Left ventricle myocardium superior (tissue), 1 donor: Measurements from ENCODE around the gene C10orf120. TPM values are rescaled to one million over a fixed set of nuclear protein-coding genes. Genes with fewer than 3 reads are reported as not detected.

Experiments
- ATAC-seq: fragments of 200-7000 bp; cut with Tn5 transposase; one replicate; pipeline ENCODE4 v1.9.1; 2020; ENCODE audit warnings: mild to moderate bottlenecking, moderate library complexity
- DNase-seq: peaks from one replicate; pipeline ENCODE4 v3.0.0-alpha.2; 2020
- intact Hi-C: fragments of 100-400 bp; cut with micrococcal nuclease; formaldehyde crosslinking; loops from one replicate; pipeline ENCODE4 v1.11.0; 2022
- total RNA-seq: library from RNA; stranded (reverse); fragmentation: NEBNext Ultra II Directional; extraction: Animal tissue kit (Norgen Biotek cat#: 25700); gene quantifications from one replicate; pipeline ENCODE4 v1.2.1, GENCODE V29; 2021
- donor health status: DM: no; HTN: yes; CAD: no; lungs with severe emphysema.

Gene C10orf120
- total RNA-seq, 1 donor from 2014 or later, result not detected

DNA sequence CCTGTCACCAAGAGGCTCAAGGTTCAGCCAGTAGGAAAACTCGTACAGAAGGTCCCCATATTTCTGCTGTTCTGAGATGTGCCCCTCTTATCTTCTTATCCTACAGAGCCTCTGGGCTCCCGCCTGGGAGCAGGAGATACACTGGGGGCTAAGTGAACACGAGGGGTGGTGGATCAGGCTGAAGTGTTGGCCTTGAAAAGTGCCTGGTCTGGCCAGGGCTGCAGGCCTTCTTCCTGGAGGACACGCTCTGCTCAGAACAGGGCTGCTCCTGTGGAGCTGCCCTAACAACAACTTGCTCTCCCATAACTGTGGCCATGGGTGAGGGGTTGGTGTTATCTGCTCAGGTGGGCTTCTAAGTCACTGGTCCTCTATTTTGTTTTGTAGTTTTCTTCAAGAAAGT is 33.7 kb downstream of the C10orf120 start:
- DNase-seq (no peak), ATAC-seq (no peak)
- intact Hi-C loops, result no loop called here

DNA sequence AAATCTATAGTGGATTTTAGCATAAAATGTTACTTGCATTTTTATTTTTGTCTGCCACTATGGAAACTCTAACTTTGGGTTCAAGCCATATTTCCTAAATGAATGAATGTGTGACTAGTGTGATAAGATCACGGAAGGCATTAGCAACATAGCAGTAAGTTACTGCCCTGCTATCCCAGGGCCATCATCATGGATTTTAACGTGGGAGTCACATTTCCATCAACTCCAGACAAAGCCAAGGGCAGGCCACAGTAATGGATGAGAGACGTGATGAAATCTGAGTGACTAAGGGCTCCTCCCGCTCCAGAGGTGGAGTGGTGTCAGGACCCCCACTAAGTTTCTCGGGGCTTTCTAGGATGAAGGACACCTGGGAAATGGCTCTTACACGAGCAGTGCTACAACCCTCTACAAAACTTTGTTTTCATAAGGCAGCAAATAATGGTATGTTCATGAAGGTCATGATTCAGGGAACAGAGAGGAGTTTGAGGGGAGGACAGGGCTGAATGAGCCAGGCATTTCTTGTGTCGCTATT is 34.3 kb downstream of the C10orf120 start:
- ATAC-seq, result no peak
- intact Hi-C loops, result no loop called here
- no peak for DNase-seq

DNA sequence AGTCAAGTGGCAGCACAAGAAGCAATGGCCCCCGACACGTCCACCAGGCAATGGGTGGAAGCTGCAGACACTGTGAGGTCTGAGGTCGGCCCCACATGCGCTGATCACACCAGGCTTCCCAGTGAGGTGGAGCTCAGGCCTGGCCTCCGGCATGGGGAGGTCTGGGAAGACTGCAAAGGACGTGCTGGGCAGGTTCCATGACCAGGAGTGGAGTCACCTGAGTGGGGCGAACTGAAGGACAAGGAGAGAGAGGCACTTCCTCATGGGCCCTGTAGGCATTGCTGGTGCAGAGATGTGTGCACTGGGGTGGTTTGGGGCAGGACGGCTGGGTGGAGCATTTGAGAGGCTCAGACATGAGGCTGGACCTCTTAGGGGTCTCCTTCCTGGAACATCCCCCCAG is 35.1 kb downstream of the C10orf120 start:
- intact Hi-C loops, result no loop called here
- no peak for ATAC-seq
- DNase-seq, result no peak

DNA sequence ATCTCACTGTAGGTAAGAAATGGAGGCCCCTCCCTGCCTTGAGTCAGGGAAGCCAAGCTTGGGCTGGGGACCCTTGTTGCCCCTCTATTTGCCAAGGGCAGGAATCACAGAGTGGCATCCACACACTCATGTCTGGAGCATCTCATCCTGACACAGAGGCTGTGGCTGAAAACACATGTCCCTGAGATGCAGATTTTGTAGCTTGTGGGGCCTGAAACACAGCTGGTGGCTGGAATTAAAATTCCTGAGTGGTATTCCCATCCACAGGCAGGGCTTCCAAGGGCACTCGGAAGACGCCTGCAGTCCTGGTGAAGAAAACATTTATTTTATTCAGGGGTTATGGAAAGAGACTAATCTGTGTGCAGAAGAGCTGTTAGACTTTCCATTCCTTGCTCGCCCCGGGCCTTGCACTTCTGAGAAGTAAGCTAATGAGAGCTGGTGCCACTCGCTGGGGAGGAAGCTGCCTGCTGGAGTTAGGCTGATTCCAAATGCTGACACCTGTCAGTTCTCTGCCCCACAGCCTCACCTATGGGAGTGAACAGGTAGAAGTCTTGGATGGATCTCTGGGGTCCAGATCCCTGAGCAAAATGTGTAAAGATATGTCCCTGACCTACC is 36.0 kb downstream of the C10orf120 start:
- intact Hi-C loops, result no loop called here
- DNase-seq, result no peak

DNA sequence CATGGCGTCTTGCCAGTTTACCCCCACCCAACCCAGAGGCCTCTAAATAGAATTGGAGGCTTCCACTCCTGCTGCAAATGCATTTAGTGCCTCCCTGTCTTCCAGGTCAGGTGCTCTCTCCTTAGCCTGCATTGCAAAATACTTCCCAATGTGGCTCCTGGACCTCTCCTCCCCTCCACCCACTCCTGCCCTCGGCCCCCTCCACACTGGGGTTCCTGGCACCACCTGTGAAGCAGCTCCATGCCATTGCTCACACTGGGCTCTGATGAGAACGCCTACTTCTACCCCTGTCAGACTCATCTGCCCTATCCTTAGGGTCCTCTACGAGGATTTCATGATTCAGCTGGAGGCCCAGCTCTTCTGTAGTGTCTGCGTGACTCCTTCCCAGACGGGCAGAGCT is 37.4 kb downstream of the C10orf120 start:
- intact Hi-C loops, result no loop called here
- ATAC-seq, result no peak
- no peak for DNase-seq

More for the DNA sequence above, 36.0 kb downstream of the C10orf120 start:
- no peak for ATAC-seq

DNA sequence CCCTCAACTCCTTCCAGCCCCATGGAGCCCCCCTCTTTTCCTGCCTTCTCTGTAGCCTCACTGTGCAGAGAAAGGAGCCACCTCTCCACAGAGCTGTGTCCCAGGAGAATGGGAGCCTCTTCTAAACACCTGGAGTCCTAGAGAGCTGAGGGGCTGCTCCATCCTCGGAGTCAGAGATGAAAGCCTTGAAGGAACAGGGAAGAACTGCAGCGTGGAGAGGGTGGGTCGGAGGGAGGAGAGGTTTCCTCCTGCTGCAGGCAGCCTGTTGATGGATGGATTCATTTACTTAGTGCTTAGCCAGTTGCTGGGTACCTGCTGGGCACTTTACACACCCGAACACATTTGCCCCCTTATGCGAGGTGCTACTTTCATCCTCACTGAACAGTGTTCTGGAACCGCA is 39.0 kb downstream of the C10orf120 start:
- ATAC-seq (no peak), DNase-seq (no peak)
- intact Hi-C loops, result no loop called here

DNA sequence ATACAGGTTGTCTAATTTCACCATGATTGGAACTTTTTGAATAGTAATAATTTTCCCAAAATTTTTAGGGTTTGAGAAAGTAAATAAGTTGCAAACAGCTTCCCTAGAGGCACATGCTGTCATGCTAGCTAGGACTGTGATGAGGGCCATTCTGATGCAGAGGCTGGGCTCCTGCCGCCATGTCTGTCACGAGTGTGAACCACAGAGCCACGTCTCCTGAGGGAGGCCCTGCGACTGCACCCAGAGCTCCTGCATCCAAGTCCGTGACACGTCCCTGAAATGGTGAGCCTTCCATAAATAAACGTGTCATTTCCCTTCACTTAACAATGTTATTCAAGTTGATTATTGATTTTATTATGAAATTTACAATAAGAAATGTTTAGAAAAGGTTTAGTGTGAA is 40.0 kb downstream of the C10orf120 start:
- DNase-seq, result no peak
- intact Hi-C loops, result no loop called here
- no peak for ATAC-seq

DNA sequence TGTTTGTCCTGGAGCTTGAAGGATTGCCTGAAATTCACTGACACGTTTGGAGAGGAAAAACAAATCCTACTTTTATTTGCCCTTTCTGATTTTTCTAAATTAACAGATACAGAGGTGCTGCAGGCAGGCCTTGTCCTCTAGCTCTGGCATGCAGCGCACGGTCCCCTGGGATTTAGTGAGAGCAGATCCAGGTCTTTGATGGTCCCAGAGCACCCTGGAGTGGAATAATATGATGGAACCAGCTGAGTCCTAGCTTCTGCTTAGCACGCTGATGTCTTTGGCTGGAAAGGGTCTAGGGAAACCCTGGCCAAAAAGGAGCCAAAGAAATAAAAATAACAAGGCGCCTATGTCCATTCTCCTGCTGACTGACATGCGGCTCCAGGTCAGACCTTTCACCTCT is 40.5 kb downstream of the C10orf120 start:
- ATAC-seq (no peak), DNase-seq (no peak)
- intact Hi-C loops, result no loop called here

DNA sequence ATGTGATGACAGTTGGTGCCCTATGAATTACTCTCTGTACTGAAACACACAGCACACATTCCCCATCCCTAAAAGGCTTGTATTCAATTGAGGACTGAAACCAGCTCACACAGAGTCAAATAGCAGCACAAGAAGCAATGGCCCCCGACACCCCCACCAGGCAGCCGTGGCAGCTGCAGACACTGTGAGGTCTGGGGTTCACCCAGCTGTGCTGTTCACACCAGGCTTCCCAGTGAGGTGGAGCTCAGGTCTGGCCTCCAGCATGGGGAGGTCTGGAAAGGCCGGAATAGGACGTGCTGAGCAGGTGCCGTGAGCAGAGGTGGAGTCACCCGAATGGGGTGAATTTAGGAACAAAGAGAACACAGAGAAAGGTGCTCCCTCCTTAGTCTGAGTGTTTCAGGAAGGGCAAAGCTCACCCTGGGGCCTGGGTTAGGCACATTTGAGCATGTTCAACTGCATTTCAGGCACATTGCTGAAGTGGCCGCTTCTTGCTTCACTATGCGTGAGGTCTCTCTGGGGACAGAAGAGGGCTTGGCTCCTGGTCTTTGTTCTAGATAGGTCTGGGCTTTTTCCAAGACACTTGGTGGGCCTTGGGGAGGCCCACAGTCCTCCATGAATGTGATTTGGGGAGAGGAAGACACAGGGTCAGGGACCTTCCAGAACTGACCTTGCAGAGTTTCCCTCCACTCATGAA is 41.1 kb downstream of the C10orf120 start:
- intact Hi-C loops, result no loop called here
- DNase-seq (no peak), ATAC-seq (no peak)

DNA sequence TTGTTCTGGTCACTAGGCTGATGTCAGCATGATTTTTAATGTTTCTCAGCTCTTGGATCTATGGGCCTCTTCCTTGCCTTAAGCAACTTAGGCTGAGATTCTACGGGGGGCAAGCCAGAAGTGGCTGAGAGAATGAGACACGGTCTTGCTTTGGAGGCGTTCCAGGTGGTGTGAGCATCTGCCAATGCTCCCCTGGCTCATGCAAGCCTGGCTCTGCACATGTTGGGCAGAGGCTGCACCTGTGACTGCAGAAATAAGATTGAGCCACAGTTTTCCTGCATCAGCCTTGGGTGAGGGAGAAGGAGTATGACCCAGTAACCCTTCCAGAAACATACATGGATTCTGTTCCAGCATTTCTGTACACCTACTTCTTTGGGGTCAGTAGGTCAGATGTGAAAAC is 41.9 kb downstream of the C10orf120 start:
- DNase-seq, result no peak
- intact Hi-C loops, result no loop called here
- no peak for ATAC-seq

DNA sequence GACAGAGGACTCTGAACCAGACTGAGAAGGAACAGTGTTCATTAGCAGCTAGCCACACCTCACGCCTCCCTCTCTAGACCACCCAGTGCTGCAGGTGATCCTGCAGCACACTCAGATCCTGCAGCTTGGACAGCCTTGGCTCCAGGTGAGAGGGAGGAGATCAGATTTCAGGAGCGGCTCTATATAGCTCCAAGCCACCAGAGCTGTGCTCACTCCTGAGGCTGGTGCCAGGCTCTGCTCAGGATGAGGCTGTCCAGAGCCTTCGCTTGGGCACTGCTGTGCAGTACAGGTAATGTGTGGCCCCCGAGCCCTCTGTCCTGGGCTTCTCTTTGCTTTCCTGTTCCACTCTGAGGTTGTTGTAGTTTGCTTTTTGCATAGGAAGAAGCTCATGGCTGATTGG is 42.4 kb downstream of the C10orf120 start:
- ATAC-seq, result no peak
- intact Hi-C loops, result no loop called here

DNA sequence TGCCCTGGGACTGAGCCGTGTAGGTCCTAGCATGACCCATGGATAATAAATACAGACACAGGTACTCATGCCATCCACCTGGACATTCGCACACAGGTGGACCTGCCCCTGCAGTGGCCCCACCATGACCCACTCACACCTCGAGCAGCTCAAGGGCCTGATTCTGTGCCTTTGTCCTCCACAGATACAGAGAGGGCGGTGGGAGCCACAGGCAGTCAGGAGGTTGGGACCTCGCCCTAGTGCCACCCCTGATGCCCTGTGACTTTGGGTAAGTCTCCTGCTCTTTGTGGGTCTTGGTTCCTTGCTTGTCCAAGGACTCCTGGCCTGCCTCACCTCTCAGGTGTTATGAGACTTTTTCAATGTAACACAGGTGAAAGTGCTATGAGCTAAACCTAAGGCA is 42.9 kb downstream of the C10orf120 start:
- intact Hi-C loops, result no loop called here
- DNase-seq, result no peak
- no peak for ATAC-seq

More for the DNA sequence above, 42.4 kb downstream of the C10orf120 start:
- no peak for DNase-seq

DNA sequence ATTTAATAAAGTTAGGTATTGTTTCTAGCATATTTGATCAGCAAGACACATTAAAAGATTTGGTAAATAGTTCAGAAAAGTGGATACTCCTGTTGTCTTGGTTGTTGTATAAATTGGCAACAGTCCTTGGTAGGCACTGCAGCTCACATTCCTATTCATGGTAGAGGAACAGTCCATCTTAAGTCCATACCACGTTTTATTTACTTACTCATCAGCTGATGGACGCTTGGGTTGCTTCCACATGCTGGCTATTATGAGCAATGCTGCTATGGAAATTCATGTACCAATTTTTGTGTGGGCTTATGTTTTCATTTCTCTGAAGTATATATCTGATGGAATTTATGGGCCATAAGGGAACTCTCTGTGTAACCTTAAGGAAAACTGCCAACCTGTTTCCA is 43.3 kb downstream of the C10orf120 start:
- ATAC-seq (no peak), DNase-seq (no peak)
- intact Hi-C loops, result no loop called here

DNA sequence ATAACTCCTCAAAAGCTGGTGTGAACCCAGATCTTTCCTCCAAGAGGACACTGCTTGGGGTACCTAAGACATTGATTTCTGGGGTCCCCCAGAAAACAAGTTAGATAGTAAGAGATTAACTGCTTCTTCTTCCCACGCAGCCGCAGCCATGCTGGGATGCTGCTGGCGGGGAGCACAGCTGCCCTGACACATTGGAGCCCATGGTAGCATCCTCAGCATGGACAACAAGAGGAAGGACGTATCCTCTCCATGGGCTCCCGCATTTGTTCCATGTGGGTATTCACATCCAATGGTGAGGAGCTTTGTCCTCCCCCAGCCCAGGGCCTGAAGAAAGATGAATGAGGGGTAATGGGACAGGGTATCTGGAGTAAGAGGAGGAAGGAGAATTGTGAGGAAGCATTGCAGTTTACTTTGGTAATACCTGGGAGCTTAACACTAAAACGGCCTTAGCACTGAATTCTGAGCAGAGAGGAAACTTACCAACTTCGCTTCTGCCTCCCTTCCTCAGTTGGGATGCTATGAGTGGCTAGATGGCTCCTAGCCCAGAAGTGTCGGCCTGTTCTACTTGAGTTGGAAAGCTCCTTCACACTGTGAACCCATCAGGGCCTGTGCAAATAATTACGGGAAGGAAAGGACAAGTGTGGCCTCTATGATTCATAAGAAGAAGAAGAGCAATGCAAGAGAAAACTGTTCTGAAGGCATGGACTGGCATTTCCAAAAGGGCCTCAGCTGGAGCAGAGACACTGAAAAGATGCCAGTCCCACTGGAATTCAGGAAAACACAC is 43.9 kb downstream of the C10orf120 start:
- ATAC-seq (peak; percentile 47), DNase-seq (no peak)
- intact Hi-C loops, result no loop called here

DNA sequence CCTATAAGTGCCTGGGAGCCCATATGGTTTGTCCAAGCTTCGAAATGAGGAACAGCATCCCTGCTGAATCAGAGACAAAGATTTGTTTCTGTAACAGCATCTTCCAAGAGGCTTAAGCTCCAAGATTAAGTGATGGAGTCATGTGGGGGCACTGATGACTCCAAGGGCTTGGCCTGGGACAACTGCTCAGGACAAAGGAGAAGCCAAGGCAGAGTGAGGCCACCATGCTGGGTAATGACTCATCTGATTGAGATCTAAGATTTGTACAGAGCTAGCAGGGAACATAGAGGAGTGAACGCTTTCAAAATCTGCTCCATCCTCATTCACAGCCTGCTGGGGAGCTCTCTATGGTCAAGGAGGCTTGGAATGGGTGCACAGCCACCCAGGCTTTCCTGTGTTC is 49.3 kb downstream of the C10orf120 start:
- intact Hi-C loops, result no loop called here
- ATAC-seq, result no peak
- no peak for DNase-seq

DNA sequence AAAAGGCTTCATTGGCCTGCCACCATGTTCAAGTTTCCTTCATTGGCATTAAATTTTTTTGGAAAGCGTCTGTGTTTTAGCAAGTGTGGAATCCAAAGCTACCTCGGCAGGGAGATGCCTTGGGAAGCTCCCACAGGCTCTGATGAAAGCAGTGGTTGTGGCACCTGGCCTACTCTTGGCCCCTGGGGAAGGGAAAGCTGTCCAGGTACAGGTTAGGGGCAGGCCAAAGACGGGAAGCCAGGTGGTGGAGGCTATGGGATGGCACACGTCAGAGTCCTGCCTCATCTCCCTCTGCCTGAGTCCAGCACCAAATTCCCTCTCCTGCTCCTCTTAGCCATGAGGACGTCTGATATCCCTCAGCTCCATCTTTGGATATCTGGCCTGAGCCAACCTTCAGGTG is 49.7 kb downstream of the C10orf120 start:
- intact Hi-C loops, result loop anchor here (5.0 kb wide), 1 partner anchor 52 kb away; no protein-coding TSS in a partner anchor
- ATAC-seq (no peak), DNase-seq (no peak)

DNA sequence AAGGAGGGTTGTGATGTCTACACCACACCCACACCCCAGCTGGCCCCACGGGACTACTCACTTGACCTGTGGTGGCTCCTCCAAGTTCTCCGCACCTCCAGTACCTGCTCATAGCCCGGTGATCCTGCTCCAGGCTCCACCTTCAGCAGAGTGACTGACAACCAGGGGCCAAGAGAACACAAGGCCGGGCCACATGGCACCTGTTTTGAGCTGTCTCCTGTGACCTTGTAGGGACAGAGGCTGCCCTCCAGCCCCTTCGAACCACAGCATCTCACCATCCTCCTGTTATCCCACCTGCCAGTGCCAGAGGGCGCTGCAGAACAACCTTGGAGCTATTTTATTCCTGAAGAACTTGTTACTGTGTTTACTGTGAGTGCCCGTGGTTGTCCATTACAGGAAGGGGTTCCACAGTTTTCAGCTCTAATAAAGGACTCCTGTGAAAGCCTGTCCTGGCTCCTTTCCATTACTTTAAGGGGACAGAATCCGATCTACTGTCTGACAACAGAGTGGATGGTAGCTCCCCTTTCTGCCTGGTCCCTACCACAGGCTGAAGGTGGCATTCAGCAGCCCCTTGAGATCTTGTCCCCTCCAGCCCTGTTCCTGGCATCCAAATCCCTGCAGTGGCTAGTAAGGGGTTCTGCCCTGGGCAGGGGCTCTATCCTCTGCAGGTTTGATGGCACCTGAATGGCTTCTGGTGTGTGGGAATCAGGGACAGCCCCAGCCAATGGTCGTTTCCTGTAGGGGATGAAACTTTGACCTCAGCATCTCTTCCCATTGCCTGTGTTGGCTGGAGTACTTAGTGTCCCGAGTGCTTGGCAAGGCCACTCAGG is 50.8 kb downstream of the C10orf120 start:
- intact Hi-C loops, result loop anchor here (5.0 kb wide), 1 partner anchor 53 kb away; no protein-coding TSS in a partner anchor
- DNase-seq (peak; percentile 76), ATAC-seq (peak; percentile 84)
